ENCODE data around the gene ASF1B.
A peak's percentile ranks its signal among the peaks of the same experiment; 100 is the strongest.

The ASF1B gene

GRCh38 chr19:14107581-14108461 lies 28.6 kb downstream of the ASF1B start:
- DNase-seq (ENCODE audit: low spot score) = no peak

DNA sequence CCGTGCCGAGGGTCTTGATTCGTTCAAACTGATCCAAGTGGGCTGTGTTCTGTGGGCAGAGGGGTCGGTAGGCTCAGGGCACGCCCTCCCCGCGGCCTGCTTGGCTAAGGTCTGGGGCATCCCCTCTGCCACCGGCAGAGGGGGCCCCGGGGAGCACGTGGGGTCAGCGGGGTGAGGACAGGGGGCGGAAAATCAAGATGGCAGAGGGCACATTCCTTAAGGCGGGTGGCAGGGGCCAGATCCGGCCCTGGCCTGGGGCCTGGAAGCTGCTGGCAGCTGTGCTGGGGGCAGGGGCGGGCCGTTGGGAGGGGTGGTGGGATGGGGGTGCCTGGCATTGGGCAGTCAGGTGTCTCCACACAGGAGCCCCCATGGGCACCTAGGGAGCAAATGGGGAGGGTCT lies 29.5 kb downstream of the ASF1B start:
- no peak for DNase-seq (ENCODE audit: low spot score)

DNA sequence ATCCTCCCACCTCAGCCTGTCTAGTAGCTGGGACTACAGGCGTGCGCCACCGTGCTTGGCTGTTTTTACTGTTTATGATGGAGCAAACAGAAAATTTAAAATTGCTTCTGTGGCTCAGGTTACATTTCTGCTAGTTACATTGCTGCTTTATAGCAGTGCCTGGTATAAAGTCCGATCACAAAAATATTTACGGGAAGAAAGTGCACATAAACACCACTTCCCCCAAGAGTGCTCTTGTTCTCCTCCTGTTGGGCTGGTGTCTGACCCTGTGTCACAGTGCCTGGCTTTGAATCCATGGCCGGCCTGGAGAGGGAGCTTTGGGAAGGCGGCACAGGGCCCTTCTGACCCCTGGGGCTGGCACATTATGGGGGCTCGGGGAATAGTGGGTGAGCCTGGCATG lies 30.7 kb downstream of the ASF1B start:
- no peak for DNase-seq (ENCODE audit: low spot score)

- no peak for DNase-seq (ENCODE audit: low spot score)
These were observed 33.1 kb downstream of the ASF1B start for GRCh38 chr19:14103310-14103709.

GRCh38 chr19:14102756-14103155 lies 33.6 kb downstream of the ASF1B start:
- no peak for DNase-seq (ENCODE audit: low spot score)

GRCh38 chr19:14102102-14102696 lies 34.2 kb downstream of the ASF1B start:
- no peak for DNase-seq (ENCODE audit: low spot score)

DNA sequence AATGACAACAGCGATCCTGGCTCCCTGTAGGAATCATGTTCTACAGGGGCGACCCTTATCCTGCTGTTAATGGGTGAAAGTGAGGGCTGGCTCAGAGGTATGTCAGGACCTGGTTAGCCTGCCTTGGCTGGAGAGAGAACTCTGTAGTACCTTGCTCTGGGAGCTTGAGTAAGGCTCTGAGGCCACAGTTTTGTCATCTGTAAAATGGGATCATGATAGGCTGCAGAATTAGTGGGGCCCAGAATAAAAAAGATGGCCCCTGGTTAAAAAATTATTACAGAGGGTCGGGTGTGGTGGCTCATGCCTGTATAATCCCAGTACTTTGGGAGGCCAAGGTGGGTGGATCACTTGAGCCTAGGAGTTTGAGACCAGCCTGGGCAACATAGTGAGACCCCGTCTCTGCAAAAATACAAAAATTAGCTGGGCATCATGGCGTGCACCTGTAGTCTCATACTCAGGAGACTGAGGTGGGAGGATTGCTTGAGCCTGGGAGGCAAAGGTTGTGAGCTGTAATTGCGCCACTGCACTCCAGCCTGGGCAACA lies 35.3 kb downstream of the ASF1B start:
- no peak for DNase-seq (ENCODE audit: low spot score)

DNA sequence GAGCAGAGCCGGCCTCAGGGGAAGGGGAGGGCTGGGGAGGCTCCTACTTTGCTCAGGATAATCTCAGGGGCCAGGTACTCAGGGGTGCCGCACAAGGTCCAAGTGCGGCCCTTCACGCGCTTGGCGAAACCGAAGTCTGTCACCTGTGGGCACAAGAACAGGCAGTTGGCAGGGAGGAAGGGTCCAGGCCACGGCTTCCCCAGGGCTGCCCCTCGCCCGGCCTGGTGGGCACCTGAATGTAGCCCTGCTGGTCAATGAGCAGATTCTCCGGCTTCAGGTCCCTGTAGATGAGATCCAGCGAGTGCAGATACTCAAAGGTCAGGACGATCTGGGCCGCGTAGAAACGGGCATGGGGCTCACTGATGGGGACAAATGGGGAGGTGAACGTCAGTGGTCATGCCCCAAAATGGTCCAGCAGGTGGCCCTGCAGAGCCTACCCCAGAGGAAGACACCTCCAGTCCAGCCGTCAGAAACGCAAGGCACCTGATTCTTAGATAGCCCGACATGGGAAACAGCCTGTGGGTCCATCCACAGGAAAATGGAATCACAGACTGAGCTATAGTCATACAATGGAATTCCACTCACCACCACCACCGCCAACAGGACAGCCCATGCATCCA lies 38.7 kb downstream of the ASF1B start:
- no peak for DNase-seq (ENCODE audit: low spot score)

DNA sequence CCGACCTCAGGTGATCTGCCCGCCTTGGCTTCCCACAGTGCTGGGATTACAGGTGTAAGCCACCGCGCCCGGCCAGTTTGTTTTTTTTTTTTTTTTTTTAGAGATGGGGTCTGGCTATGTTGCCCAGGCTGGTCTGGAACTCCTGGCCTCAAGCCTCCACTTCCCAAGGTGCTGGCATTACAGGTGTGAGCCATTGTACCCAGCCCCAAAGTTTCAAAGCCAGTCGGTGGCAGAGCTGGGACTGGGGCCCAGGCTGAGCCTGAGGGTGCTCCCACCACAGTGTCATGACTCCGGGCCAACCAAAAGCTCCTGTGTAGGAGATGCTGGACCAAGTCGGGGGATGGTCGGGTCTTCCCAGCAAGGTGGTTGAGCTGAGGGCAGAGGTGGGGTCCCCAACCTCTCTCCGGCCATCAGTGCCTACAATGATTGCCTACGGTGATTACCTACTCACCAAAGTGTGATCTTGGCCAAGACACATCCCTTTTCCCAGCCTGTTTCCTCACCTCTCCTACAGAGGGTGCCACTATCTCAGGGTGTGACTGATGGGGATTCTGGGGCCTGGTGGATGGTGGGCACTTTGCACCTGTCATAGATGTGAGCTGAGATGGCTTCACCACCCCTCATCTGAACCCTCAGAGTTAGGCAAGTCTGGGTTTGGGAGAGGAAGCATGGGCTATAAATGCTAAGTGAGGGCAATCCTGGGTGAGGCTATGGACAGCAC lies 40.0 kb downstream of the ASF1B start:
- DNase-seq (ENCODE audit: low spot score) = no peak

- DNase-seq (ENCODE audit: low spot score) = peak; percentile 73
These were observed 41.5 kb downstream of the ASF1B start for GRCh38 chr19:14094854-14095253.

- no peak for DNase-seq (ENCODE audit: low spot score)
These were observed 43.1 kb downstream of the ASF1B start for GRCh38 chr19:14093117-14093823.

DNA sequence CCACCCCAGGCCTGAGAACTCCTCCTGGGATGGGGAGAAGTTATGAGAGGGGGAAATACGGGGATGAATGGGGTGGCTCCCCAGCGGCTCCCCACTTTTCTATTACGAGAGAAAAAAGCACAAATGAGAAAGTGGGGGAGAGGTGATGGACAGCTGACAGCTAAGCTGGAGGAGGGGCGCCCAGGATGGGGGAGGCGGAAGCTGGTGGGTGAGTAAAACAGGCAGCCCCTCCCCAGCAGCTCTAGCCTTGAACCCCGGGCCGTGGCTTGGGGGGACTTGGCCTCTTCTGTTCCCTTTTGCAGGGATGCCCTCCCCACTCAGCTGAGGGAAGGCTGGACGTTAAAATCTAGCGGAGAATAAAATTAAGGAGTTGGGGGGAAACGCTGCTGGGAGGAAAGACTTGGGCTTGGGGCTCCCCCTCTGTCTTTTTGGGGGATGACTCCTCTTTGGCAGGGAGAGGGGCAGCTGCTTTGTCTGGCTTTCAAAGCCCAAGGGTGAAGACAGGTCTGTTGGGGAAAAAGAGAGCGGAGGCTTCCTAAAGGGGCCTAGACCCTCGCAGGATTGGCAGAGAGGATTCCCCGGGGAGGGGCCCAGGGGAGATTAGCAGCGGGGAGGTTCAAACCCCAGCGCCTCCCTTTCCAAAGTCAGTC lies 44.5 kb downstream of the ASF1B start:
- no peak for DNase-seq (ENCODE audit: low spot score)

- peak; percentile 70 for DNase-seq (ENCODE audit: low spot score)
These were observed 45.1 kb downstream of the ASF1B start for GRCh38 chr19:14091081-14091812.

DNA sequence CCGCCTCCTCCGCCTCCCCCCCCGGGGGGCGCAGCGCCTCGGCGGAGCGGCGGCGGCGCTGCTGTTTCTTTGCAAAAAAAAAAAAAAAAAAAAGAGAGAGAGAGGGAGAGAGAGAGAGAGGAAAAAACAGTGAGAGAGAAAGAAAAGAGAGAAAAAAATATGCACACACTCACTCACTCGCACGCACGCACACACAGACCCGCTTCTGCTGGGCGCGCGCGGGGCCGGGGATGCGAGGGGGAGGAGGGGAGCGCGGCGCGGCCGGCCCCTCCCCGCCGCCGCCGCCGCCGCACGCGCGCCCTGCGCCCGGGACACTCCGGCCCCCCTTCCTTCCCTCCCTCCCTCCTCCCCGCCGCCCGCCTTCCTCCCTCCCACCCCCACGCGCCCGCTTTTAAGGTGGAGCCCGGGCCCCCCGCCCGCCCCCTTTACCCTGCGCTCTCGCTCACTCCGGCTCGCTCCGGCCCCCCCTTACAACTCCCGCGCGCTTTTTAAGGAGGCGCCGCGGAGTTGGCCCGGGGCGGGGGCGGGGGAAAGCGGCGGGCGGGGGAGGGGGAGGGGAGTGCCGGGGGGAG lies 45.8 kb downstream of the ASF1B start, which contains the start of gene SAMD1:
Gene SAMD1, minus strand, starts transcription at position 243 of the 572 bp plus-strand sequence.
- DNase-seq (ENCODE audit: low spot score) = no peak

DNA sequence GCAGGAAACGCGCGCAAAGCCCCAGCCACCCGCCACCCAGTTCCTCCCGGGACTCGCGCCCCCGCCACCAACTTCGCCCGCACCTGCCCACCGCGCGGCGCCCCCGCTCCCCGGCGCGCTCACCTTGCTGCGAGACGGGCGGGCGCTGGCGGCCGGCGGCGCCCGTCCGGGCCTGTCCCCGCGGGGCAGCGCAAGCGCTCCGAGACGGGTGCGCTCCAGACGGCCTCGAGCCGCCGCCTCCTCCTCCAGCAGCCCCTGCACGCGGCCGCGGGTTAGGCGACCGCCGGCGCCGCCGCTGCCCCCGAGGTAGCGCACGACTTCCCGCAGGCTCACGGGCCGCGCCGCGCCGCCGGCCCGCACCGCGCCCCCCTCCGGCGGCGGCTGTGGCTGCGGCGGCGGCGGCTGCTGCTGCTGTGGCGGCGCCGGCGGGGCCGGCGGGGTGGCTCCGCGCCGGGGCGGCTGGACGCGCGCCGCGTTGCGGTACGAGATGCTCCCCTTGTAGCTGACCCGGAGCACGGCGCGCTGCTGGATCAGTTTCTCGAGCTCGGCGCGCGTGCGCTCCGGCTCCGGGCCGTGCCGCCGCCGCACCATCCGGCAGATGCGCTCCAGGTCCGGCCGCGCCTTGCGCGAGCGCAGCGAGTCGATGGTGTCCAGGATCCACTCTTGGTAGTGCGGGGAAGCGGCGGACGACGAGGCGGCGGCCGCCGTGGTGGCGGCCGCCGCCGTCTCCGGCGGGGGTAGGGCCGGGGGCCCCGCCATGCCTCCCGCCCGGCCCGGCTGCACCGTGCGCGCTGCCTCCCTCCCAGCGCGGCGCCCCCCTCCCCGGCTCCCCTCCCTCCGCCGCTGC lies 46.5 kb downstream of the ASF1B start:
- DNase-seq (ENCODE audit: low spot score) = peak; percentile 47

DNA sequence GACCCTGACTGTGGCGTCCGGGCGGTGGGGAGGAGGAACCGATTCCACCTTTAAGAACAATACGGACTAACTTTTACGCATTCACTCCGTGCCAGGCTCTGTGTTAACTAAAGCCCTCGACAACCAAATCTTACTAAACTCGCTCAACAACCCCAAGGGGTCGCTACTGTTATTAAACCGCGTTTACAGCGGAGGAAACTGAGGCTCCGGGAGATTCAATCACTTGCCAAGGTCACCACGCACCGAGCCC lies 47.1 kb downstream of the ASF1B start:
- no peak for DNase-seq (ENCODE audit: low spot score)

- DNase-seq (ENCODE audit: low spot score) = no peak
These were observed 47.6 kb downstream of the ASF1B start for GRCh38 chr19:14088634-14089411.

DNA sequence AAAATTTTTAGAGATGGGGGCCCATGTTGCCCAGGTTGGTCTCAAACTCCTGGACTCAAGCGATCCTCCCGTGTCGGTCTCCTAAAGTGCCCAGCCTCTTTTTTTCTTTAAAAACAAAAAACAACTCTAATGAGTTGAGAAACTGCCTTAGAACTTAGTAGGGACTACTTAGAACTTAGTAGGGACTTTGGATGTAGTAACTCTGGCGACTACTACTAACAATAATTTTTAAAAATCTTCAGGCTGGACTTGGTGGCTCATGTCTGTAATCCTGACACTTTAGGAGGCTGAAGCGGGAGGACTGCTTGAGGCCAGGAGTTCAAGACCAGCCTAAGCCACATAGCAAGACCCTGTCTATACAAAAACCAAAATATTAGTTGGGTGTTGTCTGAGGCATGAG lies 50.3 kb downstream of the ASF1B start:
- no peak for DNase-seq (ENCODE audit: low spot score)
